Osteoblast (primary cell): ENCODE measurements around the gene CXorf66. TPM values are rescaled to one million over a fixed set of nuclear protein-coding genes. Genes with fewer than 3 reads are reported as not detected.

Experiments
- DNase-seq: peaks from one replicate; pipeline ENCODE4 v3.0.0; 2011; ENCODE audit warnings: low spot score, mixed read lengths; ENCODE audit not compliant: insufficient read length; ENCODE audit errors: missing footprints
- H2AFZ ChIP-seq: 2 replicates; pipeline ENCODE4 v1.6.0; 2011; ENCODE audit warnings: mild to moderate bottlenecking, low read length
- H3K27ac ChIP-seq: 2 replicates; pipeline ENCODE4 v1.5.1; 2011; ENCODE audit warnings: mild to moderate bottlenecking, low read depth, low read length, moderate library complexity
- H3K27me3 ChIP-seq: 2 replicates; pipeline ENCODE4 v1.6.0; 2012; ENCODE audit warnings: mild to moderate bottlenecking, control low read depth, inconsistent platforms, low read length, moderate library complexity; ENCODE audit not compliant: insufficient read depth
- H3K36me3 ChIP-seq: 2 replicates; pipeline ENCODE4 v1.5.1; 2011; ENCODE audit warnings: mild to moderate bottlenecking, low read length, control low read depth, moderate library complexity; ENCODE audit not compliant: insufficient read depth
- H3K4me1 ChIP-seq: 2 replicates; pipeline ENCODE4 v1.5.1; 2011; ENCODE audit warnings: mild to moderate bottlenecking, low read length, control low read depth, moderate library complexity; ENCODE audit not compliant: insufficient read depth
- H3K4me2 ChIP-seq: 2 replicates; pipeline ENCODE4 v1.6.0; 2011; ENCODE audit warnings: mild to moderate bottlenecking, low read length; ENCODE audit not compliant: insufficient read depth
- H3K4me3 ChIP-seq: fragments of 200-600 bp; sonication (generic); 3 replicates; pipeline ENCODE4 v1.5.1; 2012; ENCODE audit warnings: mild to moderate bottlenecking, low read length, inconsistent platforms; ENCODE audit not compliant: insufficient read depth
- H3K79me2 ChIP-seq: 2 replicates; pipeline ENCODE4 v1.6.0; 2012; ENCODE audit warnings: mild to moderate bottlenecking, low read length, control low read depth, inconsistent platforms; ENCODE audit not compliant: insufficient read depth
- H3K9me3 ChIP-seq: 2 replicates; pipeline ENCODE4 v1.5.1; 2011; ENCODE audit warnings: low read depth, low read length, control low read depth
- H4K20me1 ChIP-seq: 2 replicates; pipeline ENCODE4 v1.6.0; 2012; ENCODE audit warnings: mild to moderate bottlenecking, low read length, control low read depth; ENCODE audit not compliant: insufficient read depth
- total RNA-seq: library from RNA; depleted of rRNA; stranded (reverse); fragments of >200 nt; gene quantifications from 2 replicates; pipeline ENCODE4 v1.2.3, GENCODE V29; 2012
- TF ChIP-seq, protein P1 (sequence below): IDR thresholded peaks from 2 replicates; pipeline ENCODE4 v1.5.1; 2011; ENCODE audit warnings: mild to moderate bottlenecking, low read depth, low read length, moderate library complexity; ENCODE audit errors: extremely low read depth

CXorf66 gene
- total RNA-seq, 1 donor = not detected

DNA sequence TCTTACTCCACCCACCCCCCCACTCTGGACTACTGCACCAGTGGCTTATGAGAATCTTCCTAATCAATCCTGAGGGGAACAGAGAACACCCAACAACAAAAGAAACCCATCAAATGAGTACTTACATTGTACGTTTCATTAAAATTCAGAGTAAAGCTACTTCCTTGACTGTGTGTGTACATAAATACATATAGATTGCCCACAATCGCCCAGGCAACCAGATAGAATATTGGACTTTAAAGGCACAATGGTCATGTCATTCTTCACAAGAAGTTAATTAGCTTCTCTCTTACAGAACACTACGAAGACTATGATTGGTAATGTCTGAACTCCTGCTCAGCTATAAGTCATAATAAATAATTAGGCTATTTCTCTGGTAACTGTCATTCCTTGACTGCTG, 20.2 kb downstream of the CXorf66 start:
- no peak overlapping the region for H3K4me3 ChIP-seq
- no peak overlapping the region for H2AFZ ChIP-seq
- no peak overlapping the region for H3K4me2 ChIP-seq
- TF ChIP-seq, protein P1, sequence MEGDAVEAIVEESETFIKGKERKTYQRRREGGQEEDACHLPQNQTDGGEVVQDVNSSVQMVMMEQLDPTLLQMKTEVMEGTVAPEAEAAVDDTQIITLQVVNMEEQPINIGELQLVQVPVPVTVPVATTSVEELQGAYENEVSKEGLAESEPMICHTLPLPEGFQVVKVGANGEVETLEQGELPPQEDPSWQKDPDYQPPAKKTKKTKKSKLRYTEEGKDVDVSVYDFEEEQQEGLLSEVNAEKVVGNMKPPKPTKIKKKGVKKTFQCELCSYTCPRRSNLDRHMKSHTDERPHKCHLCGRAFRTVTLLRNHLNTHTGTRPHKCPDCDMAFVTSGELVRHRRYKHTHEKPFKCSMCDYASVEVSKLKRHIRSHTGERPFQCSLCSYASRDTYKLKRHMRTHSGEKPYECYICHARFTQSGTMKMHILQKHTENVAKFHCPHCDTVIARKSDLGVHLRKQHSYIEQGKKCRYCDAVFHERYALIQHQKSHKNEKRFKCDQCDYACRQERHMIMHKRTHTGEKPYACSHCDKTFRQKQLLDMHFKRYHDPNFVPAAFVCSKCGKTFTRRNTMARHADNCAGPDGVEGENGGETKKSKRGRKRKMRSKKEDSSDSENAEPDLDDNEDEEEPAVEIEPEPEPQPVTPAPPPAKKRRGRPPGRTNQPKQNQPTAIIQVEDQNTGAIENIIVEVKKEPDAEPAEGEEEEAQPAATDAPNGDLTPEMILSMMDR = no peak
- H4K20me1 ChIP-seq = no peaks in the 10 kb centered on the region
- no peaks in the 10 kb centered on the region for H3K4me1 ChIP-seq
- no peaks in the 10 kb centered on the region for H3K27me3 ChIP-seq
- no peak for DNase-seq
- no peaks in the 10 kb centered on the region for H3K9me3 ChIP-seq
- H3K36me3 ChIP-seq = no peaks in the 10 kb centered on the region
- H3K79me2 ChIP-seq = no peaks in the 10 kb centered on the region
- H3K27ac ChIP-seq = no peak overlapping the region

DNA sequence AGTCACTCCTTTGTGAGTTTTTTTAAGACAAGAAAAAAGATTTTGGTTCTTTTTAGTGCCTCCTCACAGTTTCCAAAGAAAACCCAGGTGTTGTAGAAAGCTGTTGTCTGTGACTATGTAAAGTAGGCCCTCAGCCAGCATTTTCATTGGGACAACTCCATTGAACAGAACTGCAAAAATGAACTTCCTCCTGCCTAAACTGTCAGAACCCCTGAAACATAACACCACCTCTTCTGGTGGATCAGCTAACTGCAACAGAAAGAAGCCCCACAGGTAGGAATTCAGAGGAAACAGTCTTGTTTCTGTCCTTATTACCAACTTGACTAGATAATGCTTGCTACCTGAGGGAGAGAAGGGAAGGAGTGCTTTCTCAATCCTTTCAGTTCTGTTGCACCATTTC, 29.1 kb downstream of the CXorf66 start:
- H3K27me3 ChIP-seq = no peaks in the 10 kb centered on the region
- DNase-seq = no peak
- no peaks in the 10 kb centered on the region for H3K4me1 ChIP-seq
- no peak overlapping the region for H3K27ac ChIP-seq
- H3K9me3 ChIP-seq = no peaks in the 10 kb centered on the region
- H3K4me3 ChIP-seq = no peak overlapping the region
- TF ChIP-seq, protein P1 = no peak
- no peaks in the 10 kb centered on the region for H3K36me3 ChIP-seq
- no peaks in the 10 kb centered on the region for H4K20me1 ChIP-seq
- H2AFZ ChIP-seq = no peak overlapping the region
- H3K79me2 ChIP-seq = peaks cover 6% of the 10 kb centered on the region
- no peak overlapping the region for H3K4me2 ChIP-seq

DNA sequence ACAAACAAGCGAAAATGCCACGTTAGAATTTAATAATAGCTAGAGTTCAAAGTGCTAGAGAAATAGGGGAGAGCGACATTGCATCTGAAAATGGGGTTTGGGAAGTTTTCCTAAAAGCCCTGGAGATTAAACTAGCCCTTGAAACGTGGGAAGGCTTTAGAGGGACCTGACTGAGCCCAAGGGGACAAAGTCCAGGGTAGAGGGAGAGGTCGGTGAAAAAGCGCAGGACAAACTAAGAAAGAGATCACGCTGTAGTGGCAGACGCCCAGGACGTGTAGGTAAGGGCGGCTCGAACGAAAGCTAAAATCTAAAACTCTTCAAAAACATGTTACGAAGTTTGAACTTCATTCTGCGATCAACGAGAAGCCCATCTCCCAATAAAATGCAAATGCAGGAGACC, 31.4 kb downstream of the CXorf66 start:
- Histone ChIP-seq H3K27me3 (no peaks in the 10 kb centered on the region), H3K4me1 (peaks cover 5% of the 10 kb centered on the region), H2AFZ (peak overlapping the region; percentile 92), H3K36me3 (no peaks in the 10 kb centered on the region), H3K4me3 (peak overlapping the region; percentile 80), H3K27ac (peak overlapping the region; percentile 56), H3K9me3 (no peaks in the 10 kb centered on the region), H4K20me1 (no peaks in the 10 kb centered on the region), H3K4me2 (peak overlapping the region; percentile 80), H3K79me2 (peaks cover 29% of the 10 kb centered on the region)
- TF ChIP-seq, protein P1 = no peak
- peak; percentile 66 for DNase-seq

DNA sequence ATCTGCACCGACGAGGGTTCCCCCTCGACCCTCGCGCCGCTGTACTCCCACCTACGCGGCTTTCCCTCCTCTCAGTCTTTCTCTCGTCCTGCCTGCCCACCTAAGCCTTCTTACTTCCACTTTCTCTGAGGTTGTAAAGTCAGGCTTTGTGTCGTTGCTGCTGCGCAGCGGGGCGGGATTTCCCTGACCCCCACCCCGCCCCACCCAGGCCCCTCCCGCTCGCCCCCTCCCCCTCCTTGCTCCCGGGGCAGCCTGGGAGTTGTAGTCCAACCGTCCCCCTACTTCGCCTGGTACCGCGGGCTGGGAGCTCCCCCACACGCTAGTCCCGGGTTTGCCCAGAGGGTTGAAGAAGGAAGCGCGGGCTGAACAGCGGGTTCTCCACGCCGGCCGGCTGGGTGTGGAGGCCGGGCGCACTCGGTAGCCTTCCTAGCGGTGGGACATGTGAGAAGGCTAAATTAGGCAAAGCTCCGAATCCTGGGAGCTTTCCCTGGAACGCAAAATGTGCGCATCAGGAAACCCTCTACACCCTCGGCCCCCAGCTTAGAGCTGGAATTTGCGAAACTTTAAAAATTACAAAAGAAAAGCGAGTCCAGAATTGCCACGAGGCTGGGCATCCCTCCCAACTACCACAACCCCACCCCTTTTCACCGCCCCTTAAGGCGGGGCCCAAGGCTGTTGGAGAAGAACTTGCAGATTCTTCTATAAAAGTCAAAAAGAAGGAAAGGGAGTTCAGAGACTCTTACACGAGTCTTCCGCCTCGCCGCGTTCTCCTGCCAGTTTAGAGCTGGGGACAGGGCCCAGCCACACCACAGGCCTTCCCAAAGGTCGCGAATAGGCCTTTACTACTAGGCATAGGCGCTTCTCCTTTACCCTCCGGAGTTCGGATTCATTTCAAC, 32.2 kb downstream of the CXorf66 start, which contains the start of gene ATP11C:
TSS of gene ATP11C (minus strand) at position 153 of the 896 bp plus-strand sequence. CDS start 1,011 bp downstream, outside the sequence.
- TF ChIP-seq, protein P1 = no peak
- Histone ChIP-seq H4K20me1 (no peaks in the 10 kb centered on the region), H3K4me3 (peak within 1 kb of the TSS; percentile 80), H3K9me3 (no peaks in the 10 kb centered on the region), H3K4me2 (peak within 1 kb of the TSS; percentile 80), H3K4me1 (peaks cover 5% of the 10 kb centered on the region), H3K27ac (peak within 1 kb of the TSS; percentile 66), H3K27me3 (no peaks in the 10 kb centered on the region), H3K79me2 (peaks cover 33% of the 10 kb centered on the region), H2AFZ (peak within 1 kb of the TSS; percentile 92), H3K36me3 (no peaks in the 10 kb centered on the region)
- DNase-seq = peak; percentile 92
